Muscle of leg (tissue), 11 donors: ENCODE results near the gene SLC12A8. TPM values are rescaled to one million over a fixed set of nuclear protein-coding genes. Genes with fewer than 3 reads are reported as not detected.
A peak's percentile ranks its signal among the peaks of the same experiment; 100 is the strongest.

ENCODE experiments used
- DNase-seq: peaks from one replicate; pipeline ENCODE4 v3.0.0; 2013
- H3K27ac ChIP-seq: one replicate; pipeline ENCODE4 v1.5.1; 2013; ENCODE audit warnings: mild to moderate bottlenecking, low read length, control low read depth
- H3K27me3 ChIP-seq: one replicate; pipeline ENCODE4 v1.6.1; 2013; ENCODE audit warnings: low read length; ENCODE audit not compliant: control insufficient read depth, insufficient read depth
- H3K36me3 ChIP-seq: one replicate; pipeline ENCODE4 v1.6.1; 2013; ENCODE audit warnings: low read length; ENCODE audit not compliant: control insufficient read depth, insufficient read depth
- H3K4me1 ChIP-seq: one replicate; pipeline ENCODE4 v1.6.1; 2013; ENCODE audit warnings: low read length; ENCODE audit not compliant: control insufficient read depth, insufficient read depth
- H3K4me3 ChIP-seq: one replicate; pipeline ENCODE4 v1.5.1; 2013; ENCODE audit warnings: low read length, control low read depth
- H3K9me3 ChIP-seq: replicated peaks from 2 replicates; pipeline ENCODE4 v1.6.1; 2013; ENCODE audit warnings: low read depth, low read length; ENCODE audit not compliant: control insufficient read depth
- WGBS: methylation state at CpG from one replicate; pipeline ENCODE4 v1.1.5; 2013; ENCODE audit warnings: missing lambda C conversion rate; ENCODE audit not compliant: insufficient coverage; 5-methylcytosine and 5-hydroxymethylcytosine counted together
- polyA plus RNA-seq, 8 donors: library from polyadenylated mRNA; unstranded; fragments of 120-200 nt; gene quantifications; one replicate each; pipeline versions ENCODE4 v1.2.1 to v1.2.3, GENCODE V29; 2013; ENCODE audit warnings: inconsistent platforms in 1 of 8, low replicate concordance in 1 of 8; ENCODE audit not compliant: insufficient read length in 8 of 8, insufficient read depth in 1 of 8
- total RNA-seq: library from RNA; stranded (reverse); fragments of 120-200 nt; gene quantifications from one replicate; pipeline ENCODE4 v1.2.4, GENCODE V29; 2013

SLC12A8 gene
- total and polyA plus RNA-seq, 9 donors = 0.31 to 2.2 (median 0.68) TPM

GRCh38 chr3:125132815-125133214, 79.7 kb downstream of the SLC12A8 start:
- H3K4me1 ChIP-seq = peaks cover 55% of the 10 kb centered on the region
- no peaks in the 10 kb centered on the region for H3K9me3 ChIP-seq
- DNase-seq = no peak
- 64% methylated on average over 2 of the region's 2 CpGs for WGBS
- no peaks in the 10 kb centered on the region for H3K27me3 ChIP-seq
- H3K27ac ChIP-seq = no peak overlapping the region
- H3K36me3 ChIP-seq = no peaks in the 10 kb centered on the region
- no peak overlapping the region for H3K4me3 ChIP-seq

GRCh38 chr3:125129512-125129997, 83.0 kb downstream of the SLC12A8 start:
- 13% methylated on average over 3 of the region's 10 CpGs for WGBS
- peak; percentile 98 for DNase-seq
- Histone ChIP-seq H3K4me3 (no peak overlapping the region), H3K36me3 (no peaks in the 10 kb centered on the region), H3K27ac (peak overlapping the region; percentile 89), H3K4me1 (peaks cover 40% of the 10 kb centered on the region), H3K27me3 (no peaks in the 10 kb centered on the region), H3K9me3 (no peaks in the 10 kb centered on the region)

DNA sequence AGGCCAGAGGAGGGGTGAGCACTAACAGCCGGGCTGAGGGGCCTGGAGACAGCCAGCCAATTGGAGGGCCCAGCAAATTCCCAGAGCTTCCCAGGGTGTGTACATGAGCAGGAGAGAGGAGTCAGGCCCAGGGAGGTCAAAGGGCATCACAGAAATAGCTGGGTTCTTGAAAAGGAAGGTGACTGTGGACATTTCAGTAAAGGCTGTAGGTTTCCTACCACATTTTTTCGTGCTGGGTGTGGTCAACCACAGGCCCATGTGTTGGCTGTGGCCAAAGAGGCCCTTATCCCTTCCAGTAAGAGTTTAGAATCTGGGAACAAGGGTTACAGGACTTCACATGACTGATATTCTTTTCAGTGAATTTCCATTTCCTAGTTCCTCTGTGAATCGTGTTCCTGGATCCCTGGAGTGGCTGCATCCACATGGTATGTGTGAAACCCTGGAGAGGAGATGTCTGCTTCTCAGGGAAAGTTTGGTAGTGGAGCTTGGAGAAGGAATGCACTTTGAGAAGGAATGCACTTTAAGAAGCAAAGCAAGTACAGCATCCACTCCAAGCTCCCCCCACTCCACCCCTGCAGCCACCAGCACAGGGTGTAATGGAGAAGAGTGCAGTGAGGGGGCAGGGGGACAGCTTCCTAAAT, 83.6 kb downstream of the SLC12A8 start:
- Histone ChIP-seq H3K4me1 (peaks cover 40% of the 10 kb centered on the region), H3K27ac (peak overlapping the region; percentile 89), H3K4me3 (no peak overlapping the region), H3K9me3 (no peaks in the 10 kb centered on the region), H3K36me3 (no peaks in the 10 kb centered on the region), H3K27me3 (no peaks in the 10 kb centered on the region)
- 37% methylated on average over 2 of the region's 3 CpGs for WGBS
- DNase-seq = peak; percentile 82

- Histone ChIP-seq H3K4me3 (no peak overlapping the region), H3K36me3 (no peaks in the 10 kb centered on the region), H3K4me1 (peaks cover 31% of the 10 kb centered on the region), H3K27me3 (no peaks in the 10 kb centered on the region), H3K9me3 (no peaks in the 10 kb centered on the region), H3K27ac (no peak overlapping the region)
- no peak for DNase-seq
- no CpG with 5 or more reads among the region's 2 CpGs for WGBS
Measured at GRCh38 chr3:125126323-125126722, 86.2 kb downstream of the SLC12A8 start.

- Histone ChIP-seq H3K27me3 (no peaks in the 10 kb centered on the region), H3K36me3 (no peaks in the 10 kb centered on the region), H3K4me1 (peaks cover 32% of the 10 kb centered on the region), H3K4me3 (no peak overlapping the region), H3K27ac (no peak overlapping the region), H3K9me3 (no peaks in the 10 kb centered on the region)
- 77% methylated on average over 5 of the region's 6 CpGs for WGBS
- DNase-seq = no peak
Measured at GRCh38 chr3:125125821-125126245, 86.7 kb downstream of the SLC12A8 start.

GRCh38 chr3:125123451-125124305, 88.9 kb downstream of the SLC12A8 start:
- Histone ChIP-seq H3K27me3 (peaks cover 3% of the 10 kb centered on the region), H3K27ac (no peak overlapping the region), H3K9me3 (no peaks in the 10 kb centered on the region), H3K4me1 (peaks cover 22% of the 10 kb centered on the region), H3K4me3 (no peak overlapping the region), H3K36me3 (no peaks in the 10 kb centered on the region)
- no peak for DNase-seq
- 29% methylated on average over 3 of the region's 10 CpGs for WGBS

DNA sequence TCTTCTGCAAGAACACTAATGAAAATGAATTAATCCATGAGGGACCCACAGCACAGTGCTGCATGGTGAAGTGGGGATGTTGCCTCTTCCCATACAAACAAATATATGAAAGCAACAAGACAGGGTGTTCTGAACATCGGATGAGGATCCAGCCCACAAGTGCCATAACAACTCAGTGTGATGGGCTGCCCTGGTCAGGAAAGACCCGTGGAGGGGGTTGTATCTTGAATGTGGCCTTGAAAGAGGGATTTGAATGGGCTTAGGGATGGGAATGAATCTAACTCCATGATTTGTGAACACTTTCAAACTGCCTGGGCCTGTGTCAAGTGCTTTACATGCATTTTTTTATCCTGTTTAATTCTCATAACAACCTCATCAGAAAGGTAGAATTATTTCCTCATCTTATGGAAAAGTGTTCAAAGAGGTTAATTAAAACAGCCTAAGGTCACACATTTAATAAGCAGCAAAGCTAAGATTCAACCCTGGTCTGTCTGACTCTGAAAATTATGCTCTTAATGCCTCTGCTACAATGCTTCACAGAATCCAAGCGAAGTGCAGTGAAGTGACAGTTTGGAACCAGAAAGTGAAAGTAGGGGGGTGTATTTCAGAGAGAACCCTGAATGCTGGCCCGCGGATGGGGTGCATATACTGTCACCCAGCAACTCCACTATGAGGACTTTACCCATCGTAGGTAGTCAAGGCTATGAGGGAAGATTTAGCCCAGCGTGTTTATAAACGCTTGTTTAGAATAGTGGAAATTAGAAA, 91.1 kb downstream of the SLC12A8 start:
- H3K9me3 ChIP-seq = no peaks in the 10 kb centered on the region
- no peak for DNase-seq
- peaks cover 3% of the 10 kb centered on the region for H3K27me3 ChIP-seq
- WGBS = 50% methylated on average over 2 of the region's 8 CpGs
- no peaks in the 10 kb centered on the region for H3K36me3 ChIP-seq
- no peak overlapping the region for H3K27ac ChIP-seq
- peaks cover 28% of the 10 kb centered on the region for H3K4me1 ChIP-seq
- H3K4me3 ChIP-seq = no peak overlapping the region

DNA sequence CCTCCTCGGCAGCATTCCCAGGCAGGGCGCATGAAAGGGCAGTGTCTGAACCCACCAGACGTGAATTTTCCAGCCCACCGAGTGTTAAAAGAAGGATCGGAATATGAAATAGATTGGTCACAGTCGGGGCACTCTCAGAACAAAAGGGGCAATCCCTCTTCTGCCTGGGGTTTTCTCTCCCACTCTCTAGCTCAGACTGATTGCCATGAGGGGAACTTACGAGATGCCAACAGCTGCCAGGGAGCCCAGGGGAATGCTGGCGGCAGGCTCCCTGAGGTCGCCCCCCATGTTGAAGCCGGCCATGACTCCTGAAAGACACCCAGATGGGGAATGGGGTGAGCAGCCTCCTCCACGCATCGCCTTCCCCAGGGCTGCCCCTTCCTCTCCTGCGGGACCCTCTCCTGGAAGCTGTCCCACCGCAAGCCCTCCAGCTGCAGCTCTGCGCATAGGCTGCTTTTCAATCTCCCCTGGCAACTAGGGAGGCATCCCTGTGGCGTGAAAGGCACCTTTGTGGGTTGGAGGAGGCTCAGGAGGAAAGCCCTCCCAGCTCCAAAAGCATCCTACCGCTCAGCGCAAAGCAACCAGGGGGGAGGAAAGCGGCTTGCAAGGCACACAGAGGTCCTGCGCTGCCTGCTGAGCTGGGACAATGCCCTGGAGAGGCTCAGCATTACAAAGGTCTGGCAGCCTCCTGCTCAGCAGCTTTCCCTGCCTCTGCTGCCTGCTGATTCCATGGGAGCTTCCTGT, 92.0 kb downstream of the SLC12A8 start:
- Histone ChIP-seq H3K9me3 (no peaks in the 10 kb centered on the region), H3K27ac (peak overlapping the region; percentile 9), H3K4me1 (peaks cover 36% of the 10 kb centered on the region), H3K27me3 (peaks cover 3% of the 10 kb centered on the region), H3K36me3 (no peaks in the 10 kb centered on the region), H3K4me3 (peak overlapping the region; percentile 15)
- WGBS = 11% methylated on average over 9 of the region's 20 CpGs
- peak; percentile 51 for DNase-seq

DNA sequence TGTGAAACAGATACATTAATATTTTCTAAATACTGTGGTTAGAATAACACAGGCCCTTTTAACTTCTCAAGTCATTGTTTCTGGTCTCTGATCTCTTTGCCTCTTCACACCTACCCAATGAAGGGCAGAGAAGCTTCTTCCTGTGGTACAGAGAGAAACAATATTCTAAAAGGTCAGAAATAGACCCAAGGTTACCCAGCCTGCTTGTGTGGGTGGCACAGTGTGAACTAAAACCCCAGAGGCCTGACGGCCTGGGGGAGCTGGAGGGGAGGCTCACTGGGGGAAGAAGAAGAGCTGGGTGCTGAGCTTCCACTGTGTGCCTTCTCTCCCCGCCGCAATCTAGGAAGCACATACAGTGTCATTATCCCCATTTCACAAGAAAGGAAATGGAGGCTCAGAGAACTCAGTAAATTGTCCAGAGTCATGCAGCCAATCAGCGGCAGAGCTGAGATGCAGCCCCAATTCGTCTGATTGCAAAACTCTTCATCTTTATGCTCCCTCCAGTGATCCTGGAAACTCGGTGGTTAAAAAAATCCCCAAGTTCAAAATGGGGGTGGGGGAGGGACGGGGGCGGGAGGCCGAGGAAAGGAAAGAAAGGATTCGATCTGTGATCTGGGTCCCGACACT, 92.7 kb downstream of the SLC12A8 start:
- H3K4me3 ChIP-seq = no peak overlapping the region
- 25% methylated on average over 6 of the region's 11 CpGs for WGBS
- peaks cover 3% of the 10 kb centered on the region for H3K27me3 ChIP-seq
- no peak for DNase-seq
- H3K4me1 ChIP-seq = peaks cover 38% of the 10 kb centered on the region
- no peaks in the 10 kb centered on the region for H3K9me3 ChIP-seq
- no peak overlapping the region for H3K27ac ChIP-seq
- no peaks in the 10 kb centered on the region for H3K36me3 ChIP-seq
